ENCODE results near the gene TLK1. TPM values are rescaled to one million over a fixed set of nuclear protein-coding genes. Genes with fewer than 3 reads are reported as not detected.
"Not testable (repeated sequence)": the region's sequence is repeated elsewhere in the genome, so short reads cannot be mapped to it uniquely, and the experiment has no call there.

Gene TLK1
- total RNA-seq, 1 donor from 2014 or later, result 58.1 TPM

DNA sequence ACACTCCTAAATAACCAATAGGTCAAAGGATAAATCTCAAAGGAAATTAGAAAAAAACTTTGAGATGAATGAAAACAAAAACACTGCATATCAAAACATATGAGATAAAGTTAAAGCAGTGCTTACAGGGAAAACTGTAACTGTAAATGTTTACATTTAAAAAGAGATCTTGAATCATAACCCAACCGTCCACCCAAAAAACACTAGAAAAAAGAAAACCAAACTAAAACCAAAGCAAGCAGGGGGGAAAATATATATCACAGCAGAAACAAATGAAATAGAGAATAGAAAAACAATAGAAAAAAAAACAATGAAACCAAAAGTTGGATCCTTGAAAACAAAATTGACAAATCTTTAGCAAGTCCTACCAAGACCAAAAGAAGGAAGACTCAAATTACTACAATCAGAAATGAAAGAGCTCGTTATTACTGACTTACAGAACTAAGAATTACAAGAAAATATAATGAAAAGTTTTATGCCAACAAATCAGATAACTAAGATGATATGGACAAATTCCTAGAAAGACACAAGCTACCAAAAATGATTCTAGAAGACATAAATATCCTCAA, 65.6 kb downstream of the TLK1 start:
- peaks cover 21% of the 10 kb centered on the region for H3K9me3 ChIP-seq
- intact Hi-C loops (cut with DNase I), result no loop called here
- no peak for ATAC-seq
- H3K4me1 ChIP-seq, result no peaks in the 10 kb centered on the region
- DNase-seq, result no peak
- H3K36me3 ChIP-seq, result no peaks in the 10 kb centered on the region
- H3K27me3 ChIP-seq, result no peaks in the 10 kb centered on the region
- TF ChIP-seq, protein P1, sequence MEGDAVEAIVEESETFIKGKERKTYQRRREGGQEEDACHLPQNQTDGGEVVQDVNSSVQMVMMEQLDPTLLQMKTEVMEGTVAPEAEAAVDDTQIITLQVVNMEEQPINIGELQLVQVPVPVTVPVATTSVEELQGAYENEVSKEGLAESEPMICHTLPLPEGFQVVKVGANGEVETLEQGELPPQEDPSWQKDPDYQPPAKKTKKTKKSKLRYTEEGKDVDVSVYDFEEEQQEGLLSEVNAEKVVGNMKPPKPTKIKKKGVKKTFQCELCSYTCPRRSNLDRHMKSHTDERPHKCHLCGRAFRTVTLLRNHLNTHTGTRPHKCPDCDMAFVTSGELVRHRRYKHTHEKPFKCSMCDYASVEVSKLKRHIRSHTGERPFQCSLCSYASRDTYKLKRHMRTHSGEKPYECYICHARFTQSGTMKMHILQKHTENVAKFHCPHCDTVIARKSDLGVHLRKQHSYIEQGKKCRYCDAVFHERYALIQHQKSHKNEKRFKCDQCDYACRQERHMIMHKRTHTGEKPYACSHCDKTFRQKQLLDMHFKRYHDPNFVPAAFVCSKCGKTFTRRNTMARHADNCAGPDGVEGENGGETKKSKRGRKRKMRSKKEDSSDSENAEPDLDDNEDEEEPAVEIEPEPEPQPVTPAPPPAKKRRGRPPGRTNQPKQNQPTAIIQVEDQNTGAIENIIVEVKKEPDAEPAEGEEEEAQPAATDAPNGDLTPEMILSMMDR (IDR thresholded peaks at IDR 0.05), result no peak
- H3K4me3 ChIP-seq, result no peak overlapping the region
- no peak overlapping the region for H3K27ac ChIP-seq

DNA sequence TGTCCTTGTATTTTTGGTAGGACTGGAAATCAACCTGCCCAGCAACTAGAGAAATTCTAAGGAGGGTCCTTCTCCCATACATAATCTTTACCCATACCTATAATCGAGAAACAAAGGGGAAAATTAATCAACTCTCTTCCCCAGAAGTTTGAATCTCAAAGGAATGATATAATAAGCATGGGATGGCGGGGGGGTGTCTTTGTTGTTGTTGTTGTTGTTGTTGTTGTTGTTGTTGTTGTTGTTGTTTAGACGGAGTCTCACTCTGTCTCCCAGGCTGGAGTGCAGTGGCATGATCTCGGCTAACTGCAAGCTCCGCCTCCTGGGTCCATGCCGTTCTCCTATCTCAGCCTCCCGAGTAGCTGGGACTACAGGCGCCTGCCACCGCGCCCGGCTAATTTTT, 69.2 kb downstream of the TLK1 start:
- H3K4me1 ChIP-seq; H3K27me3 ChIP-seq; intact Hi-C loops (cut with DNase I); H3K9me3 ChIP-seq; H3K36me3 ChIP-seq; H3K27ac ChIP-seq; DNase-seq; ATAC-seq; H3K4me3 ChIP-seq: not testable (repeated sequence)

DNA sequence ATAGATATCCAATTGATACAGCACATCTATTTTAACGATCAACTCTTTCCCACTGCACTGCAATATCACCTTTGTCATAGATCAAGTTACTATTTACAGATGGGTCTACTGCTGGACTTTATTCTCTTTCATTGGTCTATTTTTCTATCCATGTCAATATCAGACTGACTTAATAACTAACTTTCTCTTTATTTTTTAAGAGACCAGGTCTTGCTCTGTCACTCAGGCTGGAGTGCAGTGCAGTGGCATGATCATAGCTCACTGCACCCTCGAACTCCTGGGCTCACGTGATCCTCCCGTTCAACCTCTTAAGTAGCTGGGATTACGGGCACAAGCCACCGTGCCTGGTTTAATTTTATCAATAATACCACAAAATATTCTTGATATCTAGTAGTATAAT, 71.2 kb downstream of the TLK1 start:
- intact Hi-C loops (cut with DNase I), result no loop called here
- TF ChIP-seq, protein P1 (IDR thresholded peaks at IDR 0.05), result no peak
- no peaks in the 10 kb centered on the region for H3K36me3 ChIP-seq
- peaks cover 6% of the 10 kb centered on the region for H3K4me1 ChIP-seq
- ATAC-seq (no peak), DNase-seq (no peak)
- no peak overlapping the region for H3K4me3 ChIP-seq
- H3K27ac ChIP-seq, result no peak overlapping the region
- H3K9me3 ChIP-seq, result no peaks in the 10 kb centered on the region
- H3K27me3 ChIP-seq, result no peaks in the 10 kb centered on the region

DNA sequence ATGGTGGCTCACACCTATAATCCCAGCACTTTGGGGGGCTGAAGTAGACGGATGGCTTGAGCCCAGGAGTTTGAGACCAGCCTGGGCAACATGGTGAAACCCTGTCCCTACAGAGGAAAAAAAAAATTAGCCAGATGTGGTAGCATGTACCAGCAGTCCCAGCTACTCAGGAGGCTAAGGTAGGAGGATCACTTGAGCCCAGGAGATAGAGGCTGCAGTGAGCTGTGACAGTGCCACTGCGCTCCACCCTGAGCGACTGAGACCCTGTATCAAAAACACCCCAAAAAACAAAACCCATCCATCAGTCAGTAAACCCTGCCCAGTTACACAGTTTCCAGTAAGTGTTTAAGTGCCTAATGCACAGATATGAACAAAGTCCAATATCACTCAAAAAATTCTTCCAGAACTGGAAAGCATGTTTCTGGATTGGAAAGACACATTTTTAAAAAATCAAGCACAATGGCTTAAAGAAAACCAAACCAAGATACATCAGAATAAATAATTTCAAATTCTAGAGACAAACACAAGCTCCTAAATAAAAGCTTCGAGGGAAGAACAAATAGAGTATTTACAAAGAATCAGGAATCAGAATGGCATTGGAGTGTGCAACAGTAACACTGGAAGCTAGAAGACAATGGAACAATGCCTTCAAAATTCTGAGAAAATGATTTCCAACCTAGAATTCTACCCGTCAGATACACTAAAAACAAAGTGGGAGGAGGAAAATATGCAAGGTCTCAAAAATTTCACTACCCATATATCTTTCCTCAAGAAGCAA, 72.4 kb downstream of the TLK1 start:
- H3K4me1 ChIP-seq, result peaks cover 6% of the 10 kb centered on the region
- no peak for DNase-seq
- intact Hi-C loops (cut with DNase I), result no loop called here

DNA sequence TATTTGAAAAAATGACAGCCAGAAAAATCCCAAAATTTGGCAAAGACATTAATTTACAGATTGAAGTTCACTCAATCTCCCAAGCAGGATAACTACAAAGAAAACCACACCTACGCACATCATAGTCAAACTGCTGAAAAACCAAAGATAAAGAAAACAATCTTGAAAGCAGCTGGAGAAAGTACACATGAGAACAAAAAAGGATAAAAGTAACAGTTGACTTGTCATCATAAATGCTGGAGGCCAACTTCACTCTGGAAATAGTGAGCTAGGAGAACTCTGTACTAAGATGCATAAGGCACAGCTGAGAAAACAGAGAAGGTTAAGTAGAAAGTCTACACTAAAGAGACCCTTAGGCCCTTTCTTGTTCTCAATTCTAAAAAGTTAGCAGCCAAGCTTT, 73.1 kb downstream of the TLK1 start:
- Histone ChIP-seq H3K4me3 (no peak overlapping the region), H3K4me1 (peaks cover 6% of the 10 kb centered on the region), H3K27ac (no peak overlapping the region), H3K36me3 (no peaks in the 10 kb centered on the region), H3K27me3 (no peaks in the 10 kb centered on the region), H3K9me3 (no peaks in the 10 kb centered on the region)
- DNase-seq (no peak), ATAC-seq (no peak)
- TF ChIP-seq, protein P1 (IDR thresholded peaks at IDR 0.05), result no peak
- intact Hi-C loops (cut with DNase I), result no loop called here

More for the DNA sequence above, 72.4 kb downstream of the TLK1 start:
- no peaks in the 10 kb centered on the region for H3K36me3 ChIP-seq
- no peak for ATAC-seq
- no peak overlapping the region for H3K27ac ChIP-seq
- TF ChIP-seq, protein P1 (IDR thresholded peaks at IDR 0.05), result no peak
- H3K4me3 ChIP-seq, result no peak overlapping the region
- no peaks in the 10 kb centered on the region for H3K9me3 ChIP-seq
- no peaks in the 10 kb centered on the region for H3K27me3 ChIP-seq

Data from upper lobe of right lung (tissue), 1 donor.